Upper lobe of left lung (tissue), 6 donors: ENCODE results near the gene CARD10. TPM values are rescaled to one million over a fixed set of nuclear protein-coding genes. Genes with fewer than 3 reads are reported as not detected.

ENCODE experiments used
- ATAC-seq, 2 donors: fragments of 200-7000 bp; cut with Tn5 transposase; one replicate each; pipeline ENCODE4 v1.9.1; 2022; ENCODE audit warnings: mild to moderate bottlenecking in 2 of 2, moderate library complexity in 2 of 2; ENCODE audit not compliant: low FRiP score in 2 of 2
- DNase-seq, 2 donors: peaks; one replicate each; pipeline ENCODE4 v3.0.0-alpha.2; 2019 to 2020
- H3K27ac ChIP-seq, 4 donors: fragments of 200-600 bp; sonication (generic); one replicate each; pipeline ENCODE4 v1.5.1; 2016 to 2019
- H3K27me3 ChIP-seq, 4 donors: fragments of 200-600 bp; sonication (generic); one replicate each; pipeline ENCODE4 v1.5.1; 2017 to 2019
- H3K36me3 ChIP-seq, 4 donors: fragments of 200-600 bp; sonication (generic); one replicate each; pipeline ENCODE4 v1.5.1; 2016 to 2019
- H3K4me1 ChIP-seq, 4 donors: fragments of 200-600 bp; sonication (generic); one replicate each; pipeline ENCODE4 v1.5.1; 2018 to 2019
- H3K4me3 ChIP-seq, 4 donors: fragments of 200-600 bp; sonication (generic); one replicate each; pipeline ENCODE4 v1.5.1; 2017 to 2019; ENCODE audit warnings: mild to moderate bottlenecking in 2 of 4, moderate library complexity in 1 of 4
- H3K9me3 ChIP-seq, 4 donors: fragments of 200-600 bp; sonication (generic); one replicate each; pipeline ENCODE4 v1.5.1; 2018 to 2019
- EP300 ChIP-seq, 4 donors: sonication (generic); formaldehyde crosslinking; IDR thresholded peaks; one replicate each; pipeline ENCODE4 v1.5.1; 2017; ENCODE audit warnings: antibody characterized with exemption in 4 of 4, control low read depth in 2 of 4
- POLR2A ChIP-seq, 4 donors: fragments of 450-650 bp; IDR thresholded peaks; one replicate each; pipeline ENCODE4 v1.5.1; 2016 to 2017; ENCODE audit warnings: antibody characterized with exemption in 4 of 4, mild to moderate bottlenecking in 2 of 4
- POLR2AphosphoS5 ChIP-seq, 2 donors: sonication (generic); formaldehyde crosslinking; IDR thresholded peaks; one replicate each; pipeline ENCODE4 v1.5.1; 2017; ENCODE audit warnings: antibody characterized with exemption in 2 of 2
- WGBS, 2 donors: methylation state at CpG; one replicate each; pipeline ENCODE4 v1.1.5; 2017 to 2018; 5-methylcytosine and 5-hydroxymethylcytosine counted together
- total RNA-seq, 6 donors: library from RNA; depleted of rRNA in 4 of 6; stranded (reverse); fragments of >200 nt in 4 of 6; gene quantifications; one replicate each; pipeline versions ENCODE4 v1.1.0 to v1.2.1, GENCODE V29; 2016 to 2021
- TF ChIP-seq, protein P1 (sequence below), 6 experiments: fragments of 450-650 bp in 4 of 6; fragments of 200-600 bp in 2 of 6; sonication (generic) in 2 of 6; IDR thresholded peaks; one replicate each; pipeline ENCODE4 v1.5.1; 2016 to 2019; ENCODE audit warnings: antibody characterized with exemption in 6 of 6
- donor health status: DM: no; HTN: no; CAD: no; lungs with moderate emphysema.
- donor health status: DM: no; HTN: yes; CAD: no; lungs with severe emphysema.

The CARD10 gene
- total RNA-seq, 6 donors from 2014 or later, result 6.2 to 19.8 (median 13.6) TPM

DNA sequence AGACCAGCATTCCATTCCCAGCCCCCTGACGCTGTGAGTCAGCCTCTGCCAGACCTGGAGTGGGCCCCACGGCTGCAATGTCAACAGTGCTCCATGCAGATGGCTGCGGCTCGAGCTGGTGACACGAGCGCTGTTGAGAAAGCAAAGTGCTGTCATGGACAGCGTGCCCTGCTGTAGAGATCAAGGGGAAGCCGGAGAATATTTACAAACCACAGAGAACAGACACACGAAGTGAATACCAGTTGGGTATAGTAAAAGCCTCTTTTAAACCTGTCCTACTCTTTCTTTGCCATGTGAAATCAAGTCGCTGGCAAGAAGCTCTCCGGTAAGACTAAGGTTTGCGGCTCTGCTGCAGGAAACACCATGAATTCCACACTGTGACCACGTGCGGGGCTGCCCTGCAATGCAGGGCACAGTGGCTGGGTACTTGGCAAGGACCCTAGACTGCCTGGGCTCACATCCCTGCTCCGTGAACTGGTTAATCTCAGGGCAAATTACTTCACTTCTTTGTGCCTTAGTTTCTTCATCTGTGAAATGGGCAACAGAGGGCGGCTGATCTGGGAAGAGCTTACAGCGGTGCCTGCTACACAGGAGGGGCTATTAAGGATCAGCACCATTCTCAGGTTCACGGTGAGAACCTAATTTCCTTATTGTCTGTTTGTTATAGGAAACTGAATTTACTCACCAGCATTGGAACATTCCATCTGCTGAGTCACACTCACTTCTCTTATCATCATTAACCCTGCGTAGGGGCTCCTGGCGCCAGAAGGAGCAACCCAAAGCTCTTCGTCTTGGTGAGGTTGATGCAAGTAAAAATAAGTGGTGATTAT is 64.1 kb downstream of the CARD10 start:
- Histone ChIP-seq H3K4me3 (no peak overlapping the region), H3K27ac (no peak overlapping the region), H3K9me3 (no peaks in the 10 kb centered on the region), H3K27me3 (no peaks in the 10 kb centered on the region), H3K4me1 (peaks cover 0 to 15% (median 6%) of the 10 kb centered on the region in 4 donors), H3K36me3 (no peaks in the 10 kb centered on the region)
- peak in 1 of 2 donors; percentile 75 for DNase-seq
- peak; percentile 30 to 68 for ATAC-seq
- TF ChIP-seq POLR2AphosphoS5 (IDR thresholded peaks at IDR 0.05) (no peak), POLR2A (IDR thresholded peaks at IDR 0.05) (no peak), EP300 (IDR thresholded peaks at IDR 0.05) (no peak)
- TF ChIP-seq, protein P1, sequence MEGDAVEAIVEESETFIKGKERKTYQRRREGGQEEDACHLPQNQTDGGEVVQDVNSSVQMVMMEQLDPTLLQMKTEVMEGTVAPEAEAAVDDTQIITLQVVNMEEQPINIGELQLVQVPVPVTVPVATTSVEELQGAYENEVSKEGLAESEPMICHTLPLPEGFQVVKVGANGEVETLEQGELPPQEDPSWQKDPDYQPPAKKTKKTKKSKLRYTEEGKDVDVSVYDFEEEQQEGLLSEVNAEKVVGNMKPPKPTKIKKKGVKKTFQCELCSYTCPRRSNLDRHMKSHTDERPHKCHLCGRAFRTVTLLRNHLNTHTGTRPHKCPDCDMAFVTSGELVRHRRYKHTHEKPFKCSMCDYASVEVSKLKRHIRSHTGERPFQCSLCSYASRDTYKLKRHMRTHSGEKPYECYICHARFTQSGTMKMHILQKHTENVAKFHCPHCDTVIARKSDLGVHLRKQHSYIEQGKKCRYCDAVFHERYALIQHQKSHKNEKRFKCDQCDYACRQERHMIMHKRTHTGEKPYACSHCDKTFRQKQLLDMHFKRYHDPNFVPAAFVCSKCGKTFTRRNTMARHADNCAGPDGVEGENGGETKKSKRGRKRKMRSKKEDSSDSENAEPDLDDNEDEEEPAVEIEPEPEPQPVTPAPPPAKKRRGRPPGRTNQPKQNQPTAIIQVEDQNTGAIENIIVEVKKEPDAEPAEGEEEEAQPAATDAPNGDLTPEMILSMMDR (IDR thresholded peaks at IDR 0.05), result no peak
- WGBS, 2 donors, result 51 to 56% methylated on average over 20 to 21 of the region's 21 CpGs

GRCh38 chr22:37453696-37454095 is 65.5 kb downstream of the CARD10 start:
- H3K4me3 ChIP-seq, result no peak overlapping the region
- no peak for TF ChIP-seq EP300 (IDR thresholded peaks at IDR 0.05)
- TF ChIP-seq, protein P1 (IDR thresholded peaks at IDR 0.05), result no peak
- TF ChIP-seq POLR2AphosphoS5 (IDR thresholded peaks at IDR 0.05), result no peak
- TF ChIP-seq POLR2A (IDR thresholded peaks at IDR 0.05), result no peak
- no peaks in the 10 kb centered on the region for H3K36me3 ChIP-seq
- H3K27ac ChIP-seq, result no peak overlapping the region
- peaks cover 0 to 15% (median 6%) of the 10 kb centered on the region in 4 donors for H3K4me1 ChIP-seq
- 93 to 100% methylated on average over 4 to 7 of the region's 7 CpGs for WGBS, 2 donors
- H3K27me3 ChIP-seq, result no peaks in the 10 kb centered on the region
- DNase-seq (no peak), ATAC-seq (no peak)
- no peaks in the 10 kb centered on the region for H3K9me3 ChIP-seq

DNA sequence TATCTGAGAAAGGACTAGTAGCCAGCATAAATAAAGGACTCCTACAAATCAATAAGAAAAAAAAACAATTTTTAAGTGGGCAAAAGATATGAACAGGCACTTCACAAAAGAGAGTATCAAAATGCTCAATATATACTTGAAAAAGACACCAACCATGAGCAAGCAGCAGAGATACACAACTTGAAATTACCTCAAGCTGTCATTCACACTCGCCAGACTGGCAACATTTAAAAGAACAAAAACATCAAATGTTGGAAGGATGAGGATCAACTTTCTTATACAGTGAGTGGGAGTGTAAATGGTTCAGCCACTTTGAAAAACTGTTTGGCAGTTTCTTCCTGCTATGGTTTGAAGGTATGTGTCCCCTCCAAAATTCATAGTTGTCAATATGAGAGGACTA is 68.0 kb downstream of the CARD10 start:
- TF ChIP-seq EP300 (IDR thresholded peaks at IDR 0.05), result no peak
- TF ChIP-seq, protein P1 (IDR thresholded peaks at IDR 0.05), result no peak
- no peak for ATAC-seq
- Histone ChIP-seq H3K9me3 (no peaks in the 10 kb centered on the region), H3K4me3 (no peak overlapping the region), H3K4me1 (peaks cover 0 to 15% (median 6%) of the 10 kb centered on the region in 4 donors), H3K36me3 (no peaks in the 10 kb centered on the region), H3K27ac (no peak overlapping the region), H3K27me3 (no peaks in the 10 kb centered on the region)
- 33 to 58% methylated on average over 1 of the region's 1 CpG for WGBS, 2 donors
- no peak for DNase-seq

GRCh38 chr22:37449331-37450001 is 69.7 kb downstream of the CARD10 start:
- DNase-seq, result no peak
- no peaks in the 10 kb centered on the region for H3K36me3 ChIP-seq
- ATAC-seq, result no peak

More at GRCh38 chr22:37449331-37450001, 69.7 kb downstream of the CARD10 start:
- H3K27me3 ChIP-seq, result no peaks in the 10 kb centered on the region
- H3K27ac ChIP-seq, result no peak overlapping the region
- no peak overlapping the region for H3K4me3 ChIP-seq
- no peaks in the 10 kb centered on the region for H3K9me3 ChIP-seq
- WGBS, 2 donors, result 56 to 57% methylated on average over 13 to 15 of the region's 15 CpGs
- H3K4me1 ChIP-seq, result peaks cover 0 to 2% (median 0%) of the 10 kb centered on the region in 4 donors
- no peak for TF ChIP-seq EP300 (IDR thresholded peaks at IDR 0.05)
- TF ChIP-seq POLR2AphosphoS5 (IDR thresholded peaks at IDR 0.05), result no peak
- TF ChIP-seq, protein P1 (IDR thresholded peaks at IDR 0.05), result no peak
- no peak for TF ChIP-seq POLR2A (IDR thresholded peaks at IDR 0.05)
